ES-I3 (cell line): ENCODE measurements around the gene CCDC90B.
"Not testable (repeated sequence)": the region's sequence is repeated elsewhere in the genome, so short reads cannot be mapped to it uniquely, and the experiment has no call there.

Source experiments
- H3K36me3 ChIP-seq: 2 replicates; pipeline ENCODE4 v1.6.1; 2013; ENCODE audit warnings: mild to moderate bottlenecking, low read length, control low read depth, moderate library complexity; ENCODE audit not compliant: insufficient read depth
- H3K4me1 ChIP-seq: 2 replicates; pipeline ENCODE4 v1.6.1; 2013; ENCODE audit warnings: mild to moderate bottlenecking, control low read depth, low read length; ENCODE audit not compliant: insufficient read depth
- H3K9ac ChIP-seq: 2 replicates; pipeline ENCODE4 v1.6.1; 2013; ENCODE audit warnings: low read depth, mild to moderate bottlenecking, low read length, moderate library complexity
- H3K9me3 ChIP-seq: 2 replicates; pipeline ENCODE4 v1.6.1; 2013; ENCODE audit warnings: mild to moderate bottlenecking, low read length, moderate library complexity; ENCODE audit not compliant: control insufficient read depth, insufficient read depth

Gene CCDC90B

GRCh38 chr11:83285771-83286528 is at the start of gene CCDC90B:
Gene CCDC90B (minus strand): TSS chr11:83286367. CDS start chr11:83285972, 395 bp downstream.
- Histone ChIP-seq H3K9ac (peak within 1 kb of the TSS; percentile 73), H3K4me1 (no peaks in the 10 kb centered on the region), H3K9me3 (no peaks in the 10 kb centered on the region), H3K36me3 (no peaks in the 10 kb centered on the region)

- Histone ChIP-seq H3K36me3 (no peaks in the 10 kb centered on the region), H3K4me1 (no peaks in the 10 kb centered on the region), H3K9me3 (no peaks in the 10 kb centered on the region), H3K9ac (no peak overlapping the region)
Measured at GRCh38 chr11:83335446-83336070, 49.4 kb upstream of the CCDC90B start.

- H3K9me3 ChIP-seq: no peaks in the 10 kb centered on the region
- no peaks in the 10 kb centered on the region for H3K36me3 ChIP-seq
- no peaks in the 10 kb centered on the region for H3K4me1 ChIP-seq
- H3K9ac ChIP-seq: no peak overlapping the region
Measured at GRCh38 chr11:83330303-83330702, 44.1 kb upstream of the CCDC90B start.

- Histone ChIP-seq H3K9me3 (no peaks in the 10 kb centered on the region), H3K4me1 (no peaks in the 10 kb centered on the region), H3K36me3 (no peaks in the 10 kb centered on the region), H3K9ac (no peak overlapping the region)
Measured at GRCh38 chr11:83326326-83326725, 40.2 kb upstream of the CCDC90B start.

- Histone ChIP-seq H3K9ac (no peak overlapping the region), H3K4me1 (no peaks in the 10 kb centered on the region), H3K9me3 (0 out of 2 replicates have a peak, but pooled peaks cover 5% of the 10 kb centered on the region), H3K36me3 (no peaks in the 10 kb centered on the region)
Measured at GRCh38 chr11:83319346-83319745, 33.2 kb upstream of the CCDC90B start.

GRCh38 chr11:83318931-83319330 is 32.8 kb upstream of the CCDC90B start:
- Histone ChIP-seq H3K36me3 (no peaks in the 10 kb centered on the region), H3K4me1 (no peaks in the 10 kb centered on the region), H3K9me3 (0 out of 2 replicates have a peak, but pooled peaks cover 5% of the 10 kb centered on the region), H3K9ac (no peak overlapping the region)

GRCh38 chr11:83317757-83318690 is 31.9 kb upstream of the CCDC90B start:
- no peaks in the 10 kb centered on the region for H3K36me3 ChIP-seq
- 0 out of 2 replicates have a peak, but pooled peaks cover 5% of the 10 kb centered on the region for H3K9me3 ChIP-seq
- no peaks in the 10 kb centered on the region for H3K4me1 ChIP-seq
- no peak overlapping the region for H3K9ac ChIP-seq

GRCh38 chr11:83316897-83317268 is 30.7 kb upstream of the CCDC90B start:
- not testable (repeated sequence) for H3K9me3 ChIP-seq, H3K36me3 ChIP-seq, H3K9ac ChIP-seq, H3K4me1 ChIP-seq

- not testable (repeated sequence) for H3K9me3 ChIP-seq, H3K9ac ChIP-seq, H3K36me3 ChIP-seq, H3K4me1 ChIP-seq
Measured at GRCh38 chr11:83316143-83316896, 30.2 kb upstream of the CCDC90B start.

GRCh38 chr11:83312430-83312829 is 26.3 kb upstream of the CCDC90B start:
- H3K9me3 ChIP-seq: no peaks in the 10 kb centered on the region
- H3K36me3 ChIP-seq: no peaks in the 10 kb centered on the region
- H3K4me1 ChIP-seq: no peaks in the 10 kb centered on the region
- H3K9ac ChIP-seq: no peak overlapping the region

GRCh38 chr11:83311701-83312100 is 25.5 kb upstream of the CCDC90B start:
- Histone ChIP-seq H3K9me3 (no peaks in the 10 kb centered on the region), H3K36me3 (no peaks in the 10 kb centered on the region), H3K4me1 (no peaks in the 10 kb centered on the region), H3K9ac (no peak overlapping the region)

- H3K9ac ChIP-seq: no peak overlapping the region
- H3K36me3 ChIP-seq: no peaks in the 10 kb centered on the region
- H3K9me3 ChIP-seq: no peaks in the 10 kb centered on the region
- no peaks in the 10 kb centered on the region for H3K4me1 ChIP-seq
Measured at GRCh38 chr11:83310718-83311117, 24.6 kb upstream of the CCDC90B start.

GRCh38 chr11:83308536-83308935 is 22.4 kb upstream of the CCDC90B start:
- H3K9me3 ChIP-seq, H3K9ac ChIP-seq, H3K36me3 ChIP-seq, H3K4me1 ChIP-seq: not testable (repeated sequence)
